ENCODE measurements around the gene NCAPD3. TPM values are rescaled to one million over a fixed set of nuclear protein-coding genes. Genes with fewer than 3 reads are reported as not detected.

The NCAPD3 gene
- total and polyA plus RNA-seq, 2 experiments from 2014 or later: 13.3 to 16.3 TPM

GRCh38 chr11:134149371-134149770 lies 74.4 kb downstream of the NCAPD3 start:
- WGBS, 2 experiments (ENCODE audit: low coverage in 1 of 2, low lambda C conversion rate in 2 of 2, missing lambda C conversion rate in 2 of 2): 87 to 91% methylated on average over 16 of the region's 16 CpGs
- in situ Hi-C loops (cut with MboI): loop anchor here (10.0 kb wide), 2 partner anchors 195 to 225 kb away; partner anchors contain the start of gene IGSF9B

DNA sequence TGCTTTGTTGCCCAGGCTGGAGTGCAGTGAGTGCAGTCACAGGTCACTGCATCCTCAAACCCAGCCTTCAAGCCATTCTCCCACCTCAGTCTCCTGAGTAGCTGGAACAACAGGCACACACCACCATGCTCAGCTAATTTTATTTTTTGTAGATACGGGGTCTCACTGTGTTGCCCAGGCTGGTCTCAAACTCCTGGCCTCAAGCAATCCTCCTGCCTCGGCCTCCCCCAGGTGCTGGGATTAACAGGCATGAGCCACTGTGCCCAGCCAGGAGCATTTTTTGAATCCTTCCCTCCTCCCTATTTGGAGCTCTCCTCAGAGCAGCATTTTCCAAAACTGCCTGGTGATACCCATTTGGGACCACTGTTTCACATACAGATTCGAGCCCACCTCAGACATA lies 77.2 kb downstream of the NCAPD3 start:
- no peak overlapping the region for H3K4me2 ChIP-seq (ENCODE audit: unreplicated experiment)
- H3K27ac ChIP-seq: no peak overlapping the region
- no peak for TF ChIP-seq EZH2 (IDR thresholded peaks at IDR 0.05; ENCODE audit: insufficient read depth, poor library complexity, severe bottlenecking)
- no peak for TF ChIP-seq EZH2phosphoT487 (IDR thresholded peaks at IDR 0.05; ENCODE audit: insufficient read depth, low read depth)
- H3K27me3 ChIP-seq (replicated peaks; ENCODE audit: insufficient read depth): no peaks in the 10 kb centered on the region
- peaks cover 18% of the 10 kb centered on the region; the same call in 1 of the 2 replicates for H3K36me3 ChIP-seq (ENCODE audit: low read depth)
- no peaks in the 10 kb centered on the region for H3K9me3 ChIP-seq (ENCODE audit: low read depth)
- no peaks in the 10 kb centered on the region for H3K9me2 ChIP-seq (ENCODE audit: insufficient read depth)
- 0 out of 2 replicates have a peak, but pooled peaks cover 6% of the 10 kb centered on the region for H3K4me1 ChIP-seq (ENCODE audit: insufficient read depth)
- H2AFZ ChIP-seq: no peak overlapping the region
- peaks cover 17% of the 10 kb centered on the region; the same call in 1 of the 2 replicates for H3F3A ChIP-seq (ENCODE audit: insufficient read depth)
- H3K9ac ChIP-seq: no peak overlapping the region
- no peak overlapping the region for H3K4me3 ChIP-seq
- no peaks in the 10 kb centered on the region for H3K79me2 ChIP-seq (ENCODE audit: insufficient read depth)
- in situ Hi-C loops (cut with MboI): loop anchor here (10.0 kb wide), 2 partner anchors 192 to 222 kb away; partner anchors contain the start of gene IGSF9B
- WGBS, 2 experiments (ENCODE audit: low coverage in 1 of 2, low lambda C conversion rate in 2 of 2, missing lambda C conversion rate in 2 of 2): 90 to 92% methylated on average over 3 of the region's 3 CpGs
- DNase-seq: no peak
- H4K20me1 ChIP-seq (ENCODE audit: insufficient read depth): no peaks in the 10 kb centered on the region

More at GRCh38 chr11:134149371-134149770, 74.4 kb downstream of the NCAPD3 start:
- Histone ChIP-seq H3K4me3 (no peak overlapping the region), H3K9me2 (ENCODE audit: insufficient read depth) (no peaks in the 10 kb centered on the region), H4K20me1 (ENCODE audit: insufficient read depth) (no peaks in the 10 kb centered on the region), H3K27ac (no peak overlapping the region), H3K9me3 (ENCODE audit: low read depth) (no peaks in the 10 kb centered on the region), H3F3A (ENCODE audit: insufficient read depth) (0 out of 2 replicates have a peak, but pooled peaks cover 5% of the 10 kb centered on the region), H3K27me3 (replicated peaks; ENCODE audit: insufficient read depth) (no peaks in the 10 kb centered on the region), H3K9ac (no peak overlapping the region), H2AFZ (no peak overlapping the region), H3K4me2 (ENCODE audit: unreplicated experiment) (no peak overlapping the region), H3K79me2 (ENCODE audit: insufficient read depth) (no peaks in the 10 kb centered on the region), H3K36me3 (ENCODE audit: low read depth) (peaks cover 26% of the 10 kb centered on the region; the same call in 1 of the 2 replicates), H3K4me1 (ENCODE audit: insufficient read depth) (0 out of 2 replicates have a peak, but pooled peaks cover 6% of the 10 kb centered on the region)
- no peak for TF ChIP-seq EZH2 (IDR thresholded peaks at IDR 0.05; ENCODE audit: insufficient read depth, poor library complexity, severe bottlenecking)
- no peak for TF ChIP-seq EZH2phosphoT487 (IDR thresholded peaks at IDR 0.05; ENCODE audit: insufficient read depth, low read depth)
- no peak for DNase-seq

- Histone ChIP-seq H3K36me3 (ENCODE audit: low read depth) (peaks cover 9% of the 10 kb centered on the region; the same call in 1 of the 2 replicates), H3K4me2 (ENCODE audit: unreplicated experiment) (no peak overlapping the region), H3K4me1 (ENCODE audit: insufficient read depth) (0 out of 2 replicates have a peak, but pooled peaks cover 6% of the 10 kb centered on the region), H3K27me3 (replicated peaks; ENCODE audit: insufficient read depth) (no peaks in the 10 kb centered on the region), H3K9me2 (ENCODE audit: insufficient read depth) (no peaks in the 10 kb centered on the region), H4K20me1 (ENCODE audit: insufficient read depth) (no peaks in the 10 kb centered on the region), H2AFZ (no peak overlapping the region), H3K9ac (no peak overlapping the region), H3F3A (ENCODE audit: insufficient read depth) (peaks cover 17% of the 10 kb centered on the region; the same call in 1 of the 2 replicates), H3K79me2 (ENCODE audit: insufficient read depth) (no peaks in the 10 kb centered on the region), H3K4me3 (no peak overlapping the region), H3K9me3 (ENCODE audit: low read depth) (no peaks in the 10 kb centered on the region), H3K27ac (no peak overlapping the region)
- TF ChIP-seq EZH2phosphoT487 (IDR thresholded peaks at IDR 0.05; ENCODE audit: insufficient read depth, low read depth) (no peak), EZH2 (IDR thresholded peaks at IDR 0.05; ENCODE audit: insufficient read depth, poor library complexity, severe bottlenecking) (no peak)
- no peak for DNase-seq
- 95 to 98% methylated on average over 8 of the region's 8 CpGs for WGBS, 2 experiments (ENCODE audit: low coverage in 1 of 2, low lambda C conversion rate in 2 of 2, missing lambda C conversion rate in 2 of 2)
- in situ Hi-C loops (cut with MboI): loop anchor here (10.0 kb wide), 2 partner anchors 191 to 221 kb away; partner anchors contain the start of gene IGSF9B
Observed at GRCh38 chr11:134145715-134146114, 78.1 kb downstream of the NCAPD3 start.

DNA sequence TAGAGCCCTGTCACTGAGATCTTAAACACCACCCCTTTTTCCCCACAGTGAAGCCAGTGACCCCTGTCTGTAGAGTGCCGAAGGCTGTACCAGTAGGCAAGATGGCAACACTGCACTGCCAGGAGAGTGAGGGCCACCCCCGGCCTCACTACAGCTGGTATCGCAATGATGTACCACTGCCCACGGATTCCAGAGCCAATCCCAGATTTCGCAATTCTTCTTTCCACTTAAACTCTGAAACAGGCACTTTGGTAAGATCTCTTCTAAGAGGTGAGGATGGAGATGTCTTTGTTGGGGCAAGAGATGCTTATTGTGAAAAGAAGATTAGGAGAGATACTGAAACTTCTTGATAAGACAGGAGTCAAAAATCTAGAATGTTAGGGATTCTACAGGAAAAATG lies 79.0 kb downstream of the NCAPD3 start:
- Histone ChIP-seq H3K4me2 (ENCODE audit: unreplicated experiment) (no peak overlapping the region), H3K27me3 (replicated peaks; ENCODE audit: insufficient read depth) (no peaks in the 10 kb centered on the region), H2AFZ (no peak overlapping the region), H3K4me3 (no peak overlapping the region), H3K27ac (no peak overlapping the region), H3K79me2 (ENCODE audit: insufficient read depth) (no peaks in the 10 kb centered on the region), H3K9me2 (ENCODE audit: insufficient read depth) (no peaks in the 10 kb centered on the region), H4K20me1 (ENCODE audit: insufficient read depth) (no peaks in the 10 kb centered on the region), H3K9ac (no peak overlapping the region), H3K4me1 (ENCODE audit: insufficient read depth) (peaks cover 6% of the 10 kb centered on the region; the same call in 1 of the 2 replicates), H3F3A (ENCODE audit: insufficient read depth) (peaks cover 17% of the 10 kb centered on the region; the same call in 1 of the 2 replicates), H3K36me3 (ENCODE audit: low read depth) (no peaks in the 10 kb centered on the region; the same call in 1 of the 2 replicates), H3K9me3 (ENCODE audit: low read depth) (no peaks in the 10 kb centered on the region)
- TF ChIP-seq EZH2phosphoT487 (IDR thresholded peaks at IDR 0.05; ENCODE audit: insufficient read depth, low read depth) (no peak), EZH2 (IDR thresholded peaks at IDR 0.05; ENCODE audit: insufficient read depth, poor library complexity, severe bottlenecking) (no peak)
- in situ Hi-C loops (cut with MboI): loop anchor here (10.0 kb wide), 2 partner anchors 190 to 220 kb away; partner anchors contain the start of gene IGSF9B
- DNase-seq: peak; percentile 32
- WGBS, 2 experiments (ENCODE audit: low coverage in 1 of 2, low lambda C conversion rate in 2 of 2, missing lambda C conversion rate in 2 of 2): 69 to 71% methylated on average over 5 of the region's 5 CpGs

All from GM23248 (cell line).